Neural cell (in vitro differentiated cells): ENCODE measurements around the gene PRPF40B. TPM values are rescaled to one million over a fixed set of nuclear protein-coding genes. Genes with fewer than 3 reads are reported as not detected.

Experiments used
- H2AFZ ChIP-seq: fragments of 200-600, 300-800 bp; sonication (generic), shearing (Covaris generic); 2 replicates; pipeline ENCODE4 v1.6.0; 2014; ENCODE audit warnings: low read depth, mild to moderate bottlenecking, antibody characterized with exemption, low read length, moderate library complexity
- H3F3A ChIP-seq: fragments of 200-600 bp; shearing (Covaris generic); 2 replicates; pipeline ENCODE4 v1.6.1; 2016; ENCODE audit warnings: mild to moderate bottlenecking, moderate library complexity, mixed read lengths, antibody characterized with exemption, low read length; ENCODE audit not compliant: insufficient read depth, poor library complexity, severe bottlenecking
- H3K27ac ChIP-seq: fragments of 200-600, 300-800 bp; sonication (generic), shearing (Covaris generic); 2 replicates; pipeline ENCODE4 v1.5.1; 2014; ENCODE audit warnings: mild to moderate bottlenecking, low read length, moderate library complexity
- H3K27me3 ChIP-seq: fragments of 300-800, 200-600 bp; sonication (generic), shearing (Covaris generic); 2 replicates; pipeline ENCODE4 v1.6.0; 2014; ENCODE audit warnings: mild to moderate bottlenecking, low read depth, low read length, moderate library complexity; ENCODE audit not compliant: insufficient read depth
- H3K36me3 ChIP-seq: fragments of 300-800, 200-600 bp; sonication (generic), shearing (Covaris generic); 2 replicates; pipeline ENCODE4 v1.5.1; 2014; ENCODE audit warnings: mild to moderate bottlenecking, antibody characterized with exemption, low read length, moderate library complexity; ENCODE audit not compliant: insufficient read depth
- H3K4me2 ChIP-seq: fragments of 300-800, 200-600 bp; sonication (generic), shearing (Covaris generic); 2 replicates; pipeline ENCODE4 v1.6.0; 2014; ENCODE audit warnings: mild to moderate bottlenecking, low read length
- H3K4me3 ChIP-seq: fragments of 300-800, 200-600 bp; sonication (generic), shearing (Covaris generic); 2 replicates; pipeline ENCODE4 v1.5.1; 2014; ENCODE audit warnings: mild to moderate bottlenecking, low read length, moderate library complexity
- H3K79me2 ChIP-seq: fragments of 200-600 bp; shearing (Covaris generic); replicated peaks from 2 replicates; pipeline ENCODE4 v1.6.0; 2014; ENCODE audit warnings: mild to moderate bottlenecking, low read length, moderate library complexity; ENCODE audit not compliant: insufficient read depth
- H3K9ac ChIP-seq: fragments of 300-800, 200-600 bp; sonication (generic), shearing (Covaris generic); 2 replicates; pipeline ENCODE4 v1.6.1; 2016; ENCODE audit warnings: mild to moderate bottlenecking, low read length, mixed read lengths
- H3K9me2 ChIP-seq: fragments of 200-600 bp; shearing (Covaris generic); 2 replicates; pipeline ENCODE4 v1.6.1; 2016; ENCODE audit warnings: mild to moderate bottlenecking, low read length, mixed read lengths; ENCODE audit not compliant: insufficient read depth
- H3K9me3 ChIP-seq: fragments of 200-600, 300-800 bp; sonication (generic), shearing (Covaris generic); 2 replicates; pipeline ENCODE4 v1.6.1; 2016; ENCODE audit warnings: mild to moderate bottlenecking, mixed run types, low read length, moderate library complexity, mixed read lengths
- H4K20me1 ChIP-seq: fragments of 200-600 bp; shearing (Covaris generic); 2 replicates; pipeline ENCODE4 v1.6.1; 2016; ENCODE audit warnings: mild to moderate bottlenecking, mixed run types; ENCODE audit not compliant: insufficient read depth
- CTCF ChIP-seq: fragments of 450-650 bp; IDR thresholded peaks from 2 replicates; pipeline ENCODE4 v1.5.1; 2014; ENCODE audit warnings: antibody characterized with exemption, mild to moderate bottlenecking, moderate library complexity; ENCODE audit not compliant: poor library complexity, severe bottlenecking
- EP300 ChIP-seq: fragments of 450-650 bp; conservative IDR thresholded peaks from 2 replicates; pipeline ENCODE4 v1.6.1; 2014; ENCODE audit warnings: antibody characterized with exemption, mild to moderate bottlenecking, moderate library complexity; ENCODE audit not compliant: poor library complexity, severe bottlenecking
- EZH2 ChIP-seq: fragments of 200-600, 300-800 bp; shearing (Covaris generic), sonication (generic); IDR thresholded peaks from 2 replicates; pipeline ENCODE4 v1.6.1; 2014; ENCODE audit warnings: antibody characterized with exemption, low read length, borderline replicate concordance, mild to moderate bottlenecking; ENCODE audit not compliant: insufficient read depth, poor library complexity, severe bottlenecking
- MXI1 ChIP-seq: fragments of 450-650 bp; conservative IDR thresholded peaks from 2 replicates; pipeline ENCODE4 v1.6.1; 2014; ENCODE audit warnings: antibody characterized with exemption, mild to moderate bottlenecking; ENCODE audit not compliant: poor library complexity, severe bottlenecking
- POLR2AphosphoS5 ChIP-seq: IDR thresholded peaks from 2 replicates; pipeline ENCODE4 v1.6.1; 2012
- RAD21 ChIP-seq: fragments of 450-650 bp; conservative IDR thresholded peaks from 2 replicates; pipeline ENCODE4 v1.6.1; 2014; ENCODE audit warnings: antibody characterized with exemption, mild to moderate bottlenecking, moderate library complexity
- REST ChIP-seq: IDR thresholded peaks from 2 replicates; pipeline ENCODE4 v1.6.1; 2012; ENCODE audit warnings: borderline replicate concordance
- SMC3 ChIP-seq: fragments of 450-650 bp; conservative IDR thresholded peaks from 2 replicates; pipeline ENCODE4 v1.6.1; 2014; ENCODE audit warnings: antibody characterized with exemption, mild to moderate bottlenecking, moderate library complexity; ENCODE audit not compliant: poor library complexity
- TAF1 ChIP-seq: IDR thresholded peaks from 2 replicates; pipeline ENCODE4 v1.6.1; 2012; ENCODE audit warnings: low read depth
- polyA plus RNA-seq: library from polyadenylated mRNA; depleted of rRNA; stranded (reverse); fragments of >200 nt; gene quantifications from 2 replicates; pipeline ENCODE4 v1.2.3, GENCODE V29; 2014

Gene PRPF40B
- polyA plus RNA-seq, 1 donor from 2014 or later, result 42.0 TPM

DNA sequence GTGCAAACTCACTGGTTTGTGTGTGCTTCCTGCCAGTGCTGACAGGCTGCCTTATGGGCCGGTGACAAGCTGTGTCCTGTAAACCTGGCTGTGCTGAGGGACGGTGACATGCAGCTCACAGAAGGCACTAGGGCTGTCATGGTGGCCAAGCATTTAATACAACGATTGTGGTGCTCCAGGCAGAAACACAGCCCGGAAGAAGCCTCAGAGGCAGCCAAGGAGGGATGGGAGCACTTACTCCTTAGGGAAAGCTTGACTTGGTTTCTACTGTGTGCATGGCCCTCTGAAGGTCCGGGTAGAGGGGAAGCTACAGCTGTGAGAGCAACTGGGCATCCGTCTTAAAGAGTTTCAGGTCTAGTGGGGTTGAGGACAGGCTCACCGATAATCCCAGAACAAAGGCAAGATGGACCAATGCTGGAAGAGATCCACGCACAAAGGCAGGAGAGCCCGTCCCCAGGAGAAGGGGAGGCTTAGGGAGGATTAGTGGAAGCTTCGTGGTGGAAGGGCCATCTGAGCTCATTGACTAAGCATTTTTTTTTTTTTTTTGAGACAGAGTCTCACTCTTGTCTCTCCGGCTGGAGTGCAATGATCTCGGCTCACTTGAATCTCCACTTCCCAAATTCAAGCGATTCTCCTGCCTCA, 44.8 kb upstream of the PRPF40B start:
- no peaks in the 10 kb centered on the region for H3K9me3 ChIP-seq
- H3K27me3 ChIP-seq, result no peaks in the 10 kb centered on the region
- H3K36me3 ChIP-seq, result no peaks in the 10 kb centered on the region
- no peaks in the 10 kb centered on the region for H3K9me2 ChIP-seq
- H3K9ac ChIP-seq, result no peak overlapping the region
- H3K79me2 ChIP-seq, result no peaks in the 10 kb centered on the region
- no peaks in the 10 kb centered on the region for H4K20me1 ChIP-seq
- no peak for TF ChIP-seq EZH2
- TF ChIP-seq RAD21, result no peak
- TF ChIP-seq EP300, result no peak
- no peak for TF ChIP-seq REST
- TF ChIP-seq MXI1, result no peak
- no peak for TF ChIP-seq CTCF
- TF ChIP-seq TAF1, result no peak
- no peak for TF ChIP-seq SMC3
- no peak for TF ChIP-seq POLR2AphosphoS5
- H3K27ac ChIP-seq, result no peak overlapping the region
- no peak overlapping the region for H3K4me2 ChIP-seq
- no peak overlapping the region for H3K4me3 ChIP-seq
- no peaks in the 10 kb centered on the region for H3F3A ChIP-seq
- H2AFZ ChIP-seq, result no peak overlapping the region

DNA sequence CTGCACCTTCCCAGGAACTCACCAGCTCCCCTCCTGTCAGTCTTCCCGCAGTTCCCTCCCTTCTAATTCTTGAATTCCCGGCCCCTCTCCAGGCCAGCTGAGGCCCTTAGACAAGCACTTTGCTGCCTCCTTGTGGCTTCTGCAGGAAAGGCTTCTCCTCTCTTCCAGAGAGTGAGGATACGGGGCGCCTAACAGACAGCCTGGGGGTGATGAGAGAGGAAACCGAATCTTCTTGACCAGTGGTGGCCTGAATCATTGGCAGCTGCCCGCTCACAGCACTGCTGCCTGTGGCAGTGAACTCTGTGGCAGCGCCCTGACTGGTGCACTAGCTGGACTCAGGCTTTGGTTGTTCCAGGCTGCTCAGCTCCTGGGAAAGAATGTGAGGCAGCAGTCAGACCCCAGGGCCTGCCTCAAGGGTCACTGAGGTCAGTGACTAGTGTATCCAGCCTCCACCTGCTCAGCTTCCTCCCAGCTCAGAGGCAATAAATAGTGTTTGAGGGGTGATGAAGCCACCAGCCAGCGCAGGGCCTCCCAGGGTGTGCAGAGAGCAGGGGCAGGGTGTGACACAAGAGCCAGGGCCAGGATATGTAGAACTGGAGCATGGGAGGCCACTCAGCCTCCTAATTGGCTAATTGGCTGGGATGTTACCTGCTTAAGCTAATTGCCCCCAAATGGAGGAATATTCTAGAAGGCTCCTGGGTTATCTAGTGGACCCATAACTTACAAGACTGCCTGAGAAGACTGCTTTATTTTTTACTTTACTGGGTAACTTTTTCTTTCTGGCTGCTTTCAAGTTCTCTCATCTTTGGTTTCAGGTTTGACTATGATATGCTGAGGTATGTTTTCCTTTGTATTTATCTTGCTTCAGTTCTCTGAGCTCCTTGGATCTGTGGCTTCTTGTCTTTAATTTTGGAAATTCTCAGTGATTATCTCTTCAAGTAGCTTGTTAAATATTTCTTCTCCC, 42.5 kb upstream of the PRPF40B start:
- no peaks in the 10 kb centered on the region for H3K36me3 ChIP-seq
- no peak overlapping the region for H3K4me3 ChIP-seq
- no peak overlapping the region for H3K27ac ChIP-seq
- no peaks in the 10 kb centered on the region for H3K27me3 ChIP-seq
- no peak overlapping the region for H3K9ac ChIP-seq
- TF ChIP-seq CTCF (peak; percentile 89), RAD21 (peak; percentile 82), MXI1 (no peak), TAF1 (no peak), SMC3 (peak; percentile 84), EP300 (no peak), EZH2 (no peak), POLR2AphosphoS5 (no peak), REST (no peak)
- no peaks in the 10 kb centered on the region for H4K20me1 ChIP-seq
- no peaks in the 10 kb centered on the region for H3K79me2 ChIP-seq
- no peak overlapping the region for H3K4me2 ChIP-seq
- no peaks in the 10 kb centered on the region for H3K9me3 ChIP-seq
- H2AFZ ChIP-seq, result no peak overlapping the region
- no peaks in the 10 kb centered on the region for H3F3A ChIP-seq
- no peaks in the 10 kb centered on the region for H3K9me2 ChIP-seq
